Adrenal gland (tissue), 12 donors: ENCODE results near the gene HAT1. TPM values are rescaled to one million over a fixed set of nuclear protein-coding genes. Genes with fewer than 3 reads are reported as not detected.

Source experiments
- DNase-seq, 7 donors: peaks; one replicate each; pipeline ENCODE4 v3.0.0-alpha.2; 2019 to 2020
- H3K27ac ChIP-seq, 5 donors: fragments of 200-600 bp; sonication (generic) in 4 of 5; 1 replicate in 3 of 5; 2 replicates in 2 of 5; pipeline versions ENCODE4 v1.5.1 to v1.8.0; 2016 to 2020; ENCODE audit warnings: mild to moderate bottlenecking in 1 of 5
- H3K27me3 ChIP-seq: fragments of 200-600 bp; 2 replicates; pipeline ENCODE4 v1.8.0; 2021
- H3K36me3 ChIP-seq, 2 donors: fragments of 200-600 bp; replicated peaks in 1 of 2; 1 replicate in 1 of 2; 2 replicates in 1 of 2; pipeline versions ENCODE4 v1.5.1 to v1.8.0; 2018 to 2022
- H3K4me1 ChIP-seq, 2 donors: fragments of 200-600 bp; replicated peaks in 1 of 2; 1 replicate in 1 of 2; 2 replicates in 1 of 2; pipeline versions ENCODE4 v1.5.1 to v1.8.0; 2018 to 2021
- H3K4me3 ChIP-seq, 4 donors: fragments of 200-600 bp; sonication (generic) in 3 of 4; one replicate each; pipeline ENCODE4 v1.5.1; 2016 to 2018
- H3K9me3 ChIP-seq, 3 donors: fragments of 200-600 bp; sonication (generic) in 1 of 3; replicated peaks in 1 of 3; 1 replicate in 2 of 3; 2 replicates in 1 of 3; pipeline versions ENCODE4 v1.5.1 to v1.8.0; 2016 to 2021
- POLR2A ChIP-seq, 2 donors: fragments of 450-650 bp; IDR thresholded peaks; one replicate each; pipeline ENCODE4 v1.6.1; 2017; ENCODE audit warnings: antibody characterized with exemption in 2 of 2, mild to moderate bottlenecking in 2 of 2, moderate library complexity in 1 of 2
- WGBS, 4 donors: extraction: QIAGEN DNeasy Blood & Tissue Kit in 2 of 4; methylation state at CpG; one replicate each; pipeline versions ENCODE4 v1.1.5 to v1.1.7; 2013 to 2017; 5-methylcytosine and 5-hydroxymethylcytosine counted together
- intact Hi-C, 2 donors: fragments of 100-400 bp; cut with DNase I; formaldehyde crosslinking; loops; one replicate each; pipeline versions ENCODE4 v1.14.1 to v1.15.0; 2022 to 2023
- polyA plus RNA-seq, 3 donors: library from polyadenylated mRNA; stranded (reverse); fragments of 200-250 nt in 2 of 3; fragments of 350-450 nt in 1 of 3; fragmentation: Illumina TruSeq in 1 of 3; extraction: RNeasy Lipid Tissue Mini Kit (QIAGEN cat#74804) in 1 of 3; gene quantifications; one replicate each; pipeline ENCODE4 v1.2.3, GENCODE V29; 2013 to 2014
- total RNA-seq, 9 donors: library from RNA; depleted of rRNA in 4 of 9; stranded (reverse); fragments of >200 nt in 4 of 9; fragments of 120-200 nt in 1 of 9; fragmentation: NEBNext Ultra II Directional in 1 of 9; extraction: Animal tissue kit (Norgen Biotek cat#: 25700) in 1 of 9; gene quantifications; one replicate each; pipeline versions ENCODE4 v1.1.0 to v1.2.4, GENCODE V29; 2013 to 2023
- TF ChIP-seq, protein P1 (sequence below), 6 experiments: fragments of 450-650 bp in 4 of 6; fragments of 200-600 bp in 2 of 6; sonication (generic) in 1 of 6; IDR thresholded peaks; 1 replicate in 5 of 6; 2 replicates in 1 of 6; pipeline versions ENCODE4 v1.5.1 to v1.8.0; 2016 to 2021; ENCODE audit warnings: antibody characterized with exemption in 6 of 6, mild to moderate bottlenecking in 2 of 6, moderate library complexity in 1 of 6
- donor health status: healthy with polysubstance abuse.
- donor health status: Bipolar disorder and iron deficiency.
- donor health status: DM: yes; HTN: yes; CAD: no.
- donor health status: DM: no; HTN: no; CAD: no.
- donor health status: DM: no; HTN: no; CAD: no.
- donor health status: DM: yes; HTN: yes; CAD: no.

The HAT1 gene
- total and polyA plus RNA-seq, 12 donors = 9.3 to 103 (median 35.2) TPM

DNA sequence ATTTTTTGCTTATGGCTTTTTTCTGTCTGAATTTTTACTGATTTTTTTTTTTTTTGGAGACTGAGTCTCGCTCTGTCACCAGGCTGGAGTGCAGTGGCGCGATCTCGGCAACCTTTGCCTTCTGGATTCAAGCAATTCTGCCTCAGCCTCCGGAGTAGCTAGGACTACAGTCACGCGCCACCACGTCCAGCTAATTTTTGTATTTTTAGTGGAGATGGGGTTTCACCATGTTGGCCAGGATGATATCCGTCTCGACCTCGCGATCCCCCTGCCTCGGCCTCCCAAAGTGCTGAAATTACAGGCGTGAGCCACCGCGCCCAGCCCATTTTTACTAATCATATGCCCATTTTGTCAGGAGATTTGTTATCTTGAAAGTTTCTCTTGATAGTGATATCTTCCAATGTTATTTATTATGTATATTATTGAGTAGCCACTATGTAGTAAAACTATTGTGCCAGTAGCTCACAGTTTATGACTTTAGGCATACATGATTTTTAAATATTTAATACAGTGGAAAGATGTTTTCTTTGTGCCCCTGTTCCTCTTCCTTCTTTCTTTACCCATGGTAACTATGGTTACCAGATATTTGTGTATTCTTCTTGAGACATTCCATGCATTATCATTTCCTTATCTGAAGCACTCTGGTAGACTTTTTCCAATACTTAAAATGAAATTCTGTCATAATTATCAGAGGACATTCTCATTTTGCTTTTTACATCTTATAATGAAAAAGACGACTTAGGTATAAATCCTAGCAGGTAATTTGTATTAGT is 2.1 kb downstream of the HAT1 start:
- intact Hi-C loops = no loop called here
- no peak for TF ChIP-seq POLR2A (IDR thresholded peaks at IDR 0.05)
- TF ChIP-seq, protein P1, sequence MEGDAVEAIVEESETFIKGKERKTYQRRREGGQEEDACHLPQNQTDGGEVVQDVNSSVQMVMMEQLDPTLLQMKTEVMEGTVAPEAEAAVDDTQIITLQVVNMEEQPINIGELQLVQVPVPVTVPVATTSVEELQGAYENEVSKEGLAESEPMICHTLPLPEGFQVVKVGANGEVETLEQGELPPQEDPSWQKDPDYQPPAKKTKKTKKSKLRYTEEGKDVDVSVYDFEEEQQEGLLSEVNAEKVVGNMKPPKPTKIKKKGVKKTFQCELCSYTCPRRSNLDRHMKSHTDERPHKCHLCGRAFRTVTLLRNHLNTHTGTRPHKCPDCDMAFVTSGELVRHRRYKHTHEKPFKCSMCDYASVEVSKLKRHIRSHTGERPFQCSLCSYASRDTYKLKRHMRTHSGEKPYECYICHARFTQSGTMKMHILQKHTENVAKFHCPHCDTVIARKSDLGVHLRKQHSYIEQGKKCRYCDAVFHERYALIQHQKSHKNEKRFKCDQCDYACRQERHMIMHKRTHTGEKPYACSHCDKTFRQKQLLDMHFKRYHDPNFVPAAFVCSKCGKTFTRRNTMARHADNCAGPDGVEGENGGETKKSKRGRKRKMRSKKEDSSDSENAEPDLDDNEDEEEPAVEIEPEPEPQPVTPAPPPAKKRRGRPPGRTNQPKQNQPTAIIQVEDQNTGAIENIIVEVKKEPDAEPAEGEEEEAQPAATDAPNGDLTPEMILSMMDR (IDR thresholded peaks at IDR 0.05) = no peak

DNA sequence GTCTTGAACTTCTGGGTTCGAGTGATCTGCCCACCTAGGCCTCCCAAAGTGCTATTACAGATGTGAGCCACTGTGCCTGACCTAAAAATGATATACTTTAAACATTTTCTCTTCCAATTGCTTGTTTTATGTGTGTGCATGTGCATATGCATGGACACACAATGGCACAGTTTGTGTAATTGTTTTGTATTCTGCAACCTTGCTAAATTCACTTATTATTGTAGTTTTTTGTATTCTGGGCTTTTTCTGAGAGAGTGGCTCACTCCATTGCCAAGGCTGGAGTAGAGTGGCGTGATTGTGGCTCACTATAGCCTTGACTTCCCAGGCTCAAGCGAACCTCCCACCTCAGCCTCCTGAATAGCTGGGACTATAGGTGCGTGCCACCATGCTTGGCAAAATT is 8.1 kb downstream of the HAT1 start:
- peaks cover 0 to 6% of the 10 kb centered on the region in 2 donors for H3K36me3 ChIP-seq
- no peaks in the 10 kb centered on the region for H3K9me3 ChIP-seq
- H3K4me3 ChIP-seq = no peak overlapping the region
- no peak overlapping the region for H3K27ac ChIP-seq
- H3K27me3 ChIP-seq = no peaks in the 10 kb centered on the region
- intact Hi-C loops = no loop called here
- DNase-seq = no peak
- TF ChIP-seq POLR2A (IDR thresholded peaks at IDR 0.05) = no peak
- TF ChIP-seq, protein P1 (IDR thresholded peaks at IDR 0.05) = no peak
- 92 to 99% (median 96%) methylated on average over 4 of the region's 4 CpGs for WGBS, 4 donors
- no peaks in the 10 kb centered on the region for H3K4me1 ChIP-seq

More for the DNA sequence above, 2.1 kb downstream of the HAT1 start:
- no peaks in the 10 kb centered on the region for H3K27me3 ChIP-seq
- H3K27ac ChIP-seq = no peak overlapping the region
- no peak for DNase-seq
- H3K4me3 ChIP-seq = no peak overlapping the region
- H3K36me3 ChIP-seq = peaks cover 0 to 6% of the 10 kb centered on the region in 2 donors
- 94 to 98% (median 96%) methylated on average over 17 of the region's 17 CpGs for WGBS, 4 donors
- H3K4me1 ChIP-seq = peaks cover 9 to 19% of the 10 kb centered on the region in 2 donors
- no peaks in the 10 kb centered on the region for H3K9me3 ChIP-seq

DNA sequence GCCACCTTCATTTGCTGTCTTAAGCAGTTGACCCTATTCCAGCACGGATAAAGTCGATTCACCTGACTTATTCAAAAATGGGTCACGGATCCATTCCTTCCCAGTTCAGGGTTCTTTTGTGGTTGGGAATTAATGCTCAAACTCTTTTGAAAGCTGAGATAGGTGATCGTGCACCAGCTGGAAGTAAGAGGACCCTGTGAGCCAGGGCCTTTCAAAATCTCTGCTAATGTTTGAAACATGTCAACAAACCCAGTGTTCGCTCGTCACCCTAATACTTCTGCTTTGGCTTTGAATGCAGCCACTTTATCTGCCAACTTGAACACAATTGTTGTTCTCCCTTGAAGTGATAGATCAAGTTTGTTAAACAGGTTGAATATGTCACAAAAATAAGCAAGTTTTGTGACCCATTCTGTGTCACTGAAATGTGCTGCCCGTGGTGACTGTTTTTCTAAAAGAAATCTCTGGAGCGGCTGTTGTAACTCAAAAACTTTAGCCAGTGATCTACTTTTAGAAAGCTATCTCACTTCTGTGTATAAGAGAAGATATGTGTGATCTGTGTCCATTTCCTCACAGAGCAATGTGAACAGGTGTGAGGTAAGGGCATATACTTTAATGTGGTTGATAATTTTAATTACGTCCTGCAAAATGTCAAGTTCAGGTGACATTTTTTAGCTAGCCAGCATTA is 16.9 kb downstream of the HAT1 start:
- Histone ChIP-seq H3K9me3 (no peaks in the 10 kb centered on the region), H3K4me3 (no peak overlapping the region), H3K36me3 (no peaks in the 10 kb centered on the region), H3K27me3 (no peaks in the 10 kb centered on the region), H3K27ac (no peak overlapping the region), H3K4me1 (peaks cover 0 to 4% of the 10 kb centered on the region in 2 donors)
- 91 to 94% (median 93%) methylated on average over 9 of the region's 9 CpGs for WGBS, 4 donors
- intact Hi-C loops = no loop called here
- no peak for TF ChIP-seq POLR2A (IDR thresholded peaks at IDR 0.05)
- TF ChIP-seq, protein P1 (IDR thresholded peaks at IDR 0.05) = no peak
- DNase-seq = no peak

DNA sequence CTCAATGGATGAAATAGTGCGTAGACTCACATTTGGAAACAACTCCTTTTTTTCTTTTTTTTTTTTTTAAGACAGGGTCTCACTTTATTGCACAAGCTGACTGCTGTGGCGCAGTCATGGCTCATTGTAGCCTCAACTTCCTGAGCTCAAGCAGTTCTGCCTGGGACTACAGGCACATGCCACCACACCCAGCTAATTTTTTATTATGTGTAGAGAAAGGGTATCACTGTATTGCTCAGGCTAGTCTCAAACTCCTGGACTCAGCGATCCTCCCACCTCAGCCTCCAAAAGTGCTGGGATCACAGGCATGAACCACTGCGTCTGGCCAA is 17.4 kb downstream of the HAT1 start:
- Histone ChIP-seq H3K4me3 (no peak overlapping the region), H3K4me1 (peaks cover 0 to 4% of the 10 kb centered on the region in 2 donors), H3K36me3 (no peaks in the 10 kb centered on the region), H3K9me3 (no peaks in the 10 kb centered on the region), H3K27ac (no peak overlapping the region), H3K27me3 (no peaks in the 10 kb centered on the region)
- intact Hi-C loops = no loop called here
- WGBS, 4 donors = 89 to 95% (median 92%) methylated on average over 4 of the region's 4 CpGs
- no peak for DNase-seq
- TF ChIP-seq POLR2A (IDR thresholded peaks at IDR 0.05) = no peak
- TF ChIP-seq, protein P1 (IDR thresholded peaks at IDR 0.05) = no peak
